Hepatocyte (in vitro differentiated cells): ENCODE measurements around the gene VMP1. TPM values are rescaled to one million over a fixed set of nuclear protein-coding genes. Genes with fewer than 3 reads are reported as not detected.
"Not testable (repeated sequence)": the region's sequence is repeated elsewhere in the genome, so short reads cannot be mapped to it uniquely, and the experiment has no call there.

Source experiments
- DNase-seq: peaks from one replicate; pipeline ENCODE4 v3.0.0-alpha.2; 2016; ENCODE audit warnings: low spot score
- H2AFZ ChIP-seq: fragments of 200-600 bp; sonication (generic); 2 replicates; pipeline ENCODE4 v1.6.0; 2016; ENCODE audit warnings: antibody characterized with exemption, mild to moderate bottlenecking
- H3K27ac ChIP-seq: fragments of 200-600 bp; sonication (generic); 2 replicates; pipeline ENCODE4 v1.5.1; 2016; ENCODE audit warnings: mild to moderate bottlenecking
- H3K27me3 ChIP-seq: fragments of 200-600 bp; sonication (generic); 2 replicates; pipeline ENCODE4 v1.6.1; 2016
- H3K36me3 ChIP-seq: fragments of 200-600 bp; sonication (generic); replicated peaks from 2 replicates; pipeline ENCODE4 v1.5.1; 2016; ENCODE audit warnings: low read depth; ENCODE audit not compliant: insufficient read depth
- H3K4me1 ChIP-seq: fragments of 200-600 bp; sonication (generic); 2 replicates; pipeline ENCODE4 v1.5.1; 2016; ENCODE audit warnings: mild to moderate bottlenecking, moderate library complexity; ENCODE audit not compliant: insufficient read depth
- H3K4me2 ChIP-seq: fragments of 200-600 bp; sonication (generic); 2 replicates; pipeline ENCODE4 v1.6.0; 2016
- H3K4me3 ChIP-seq: fragments of 200-600 bp; sonication (generic); 2 replicates; pipeline ENCODE4 v1.5.1; 2016; ENCODE audit warnings: mild to moderate bottlenecking
- H3K79me2 ChIP-seq: fragments of 200-600 bp; sonication (generic); 2 replicates; pipeline ENCODE4 v1.6.0; 2017; ENCODE audit warnings: mild to moderate bottlenecking
- H3K9me2 ChIP-seq: fragments of 200-600 bp; sonication (generic); replicated peaks from 2 replicates; pipeline ENCODE4 v1.6.0; 2017; ENCODE audit warnings: mild to moderate bottlenecking; ENCODE audit not compliant: insufficient read depth
- H3K9me3 ChIP-seq: fragments of 200-600 bp; sonication (generic); 2 replicates; pipeline ENCODE4 v1.5.1; 2016; ENCODE audit warnings: low read depth, mild to moderate bottlenecking
- H4K20me1 ChIP-seq: fragments of 200-600 bp; sonication (generic); 2 replicates; pipeline ENCODE4 v1.6.0; 2016; ENCODE audit warnings: mild to moderate bottlenecking; ENCODE audit not compliant: insufficient read depth, poor library complexity, severe bottlenecking
- CTCF ChIP-seq: fragments of 200-600 bp; sonication (generic); IDR thresholded peaks from 2 replicates; pipeline ENCODE4 v1.5.1; 2016; ENCODE audit warnings: antibody characterized with exemption, mild to moderate bottlenecking; ENCODE audit not compliant: poor library complexity
- EZH2 ChIP-seq: fragments of 200-600 bp; sonication (generic); IDR thresholded peaks from 2 replicates; pipeline ENCODE4 v1.6.1; 2016; ENCODE audit warnings: antibody characterized with exemption, mild to moderate bottlenecking, borderline replicate concordance
- EZH2phosphoT487 ChIP-seq: fragments of 200-600 bp; sonication (generic); IDR thresholded peaks from one replicate; pipeline ENCODE4 v1.6.1; 2018; ENCODE audit warnings: antibody characterized with exemption, mild to moderate bottlenecking, low read depth, moderate library complexity; ENCODE audit not compliant: unreplicated experiment, severe bottlenecking
- WGBS: methylation state at CpG from one replicate; pipeline ENCODE4 v1.1.6; 2016; ENCODE audit warnings: low lambda C conversion rate; ENCODE audit errors: missing lambda C conversion rate; 5-methylcytosine and 5-hydroxymethylcytosine counted together
- polyA plus RNA-seq: library from polyadenylated mRNA; unstranded; fragments of >200 nt; fragmentation: Nextera tagmentation; extraction: Ambion mirVana; gene quantifications from 2 replicates; pipeline ENCODE4 v1.2.1, GENCODE V29; 2016
- total RNA-seq: library from RNA; depleted of rRNA; stranded (reverse); fragments of >200 nt; gene quantifications from 2 replicates; pipeline ENCODE4 v1.2.3, GENCODE V29; 2014

Gene VMP1
- total and polyA plus RNA-seq, 2 experiments from 2014 or later, result 139 to 479 TPM

- Histone ChIP-seq H3K4me3 (no peak overlapping the region), H3K4me2 (no peak overlapping the region), H3K27me3 (no peaks in the 10 kb centered on the region), H3K9me2 (no peaks in the 10 kb centered on the region), H2AFZ (no peak overlapping the region), H3K36me3 (no peaks in the 10 kb centered on the region), H4K20me1 (no peaks in the 10 kb centered on the region), H3K27ac (no peak overlapping the region), H3K4me1 (no peaks in the 10 kb centered on the region), H3K9me3 (no peaks in the 10 kb centered on the region), H3K79me2 (no peaks in the 10 kb centered on the region)
- 52% methylated on average over 3 of the region's 3 CpGs for WGBS
- TF ChIP-seq EZH2 (no peak), CTCF (no peak), EZH2phosphoT487 (no peak)
- DNase-seq, result no peak
Observed at GRCh38 chr17:59863616-59864015, 156.2 kb downstream of the VMP1 start.

DNA sequence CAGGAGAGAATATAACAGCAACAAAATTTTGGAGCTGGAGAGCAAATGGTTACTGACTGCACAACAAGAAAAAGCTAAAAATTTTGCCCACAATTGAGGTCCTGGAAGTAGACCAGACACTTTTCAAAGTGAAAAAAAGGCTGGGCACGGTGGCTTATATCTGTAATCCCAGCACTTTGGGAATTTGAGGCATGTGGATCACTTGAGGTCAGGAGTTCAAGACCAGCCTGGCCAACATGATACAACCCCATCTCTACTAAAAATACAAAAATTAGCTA lies 162.4 kb downstream of the VMP1 start:
- WGBS, result 45% methylated on average over 1 of the region's 1 CpG
- no peaks in the 10 kb centered on the region for H3K9me3 ChIP-seq
- peak overlapping the region; percentile 53 for H3K27ac ChIP-seq

DNA sequence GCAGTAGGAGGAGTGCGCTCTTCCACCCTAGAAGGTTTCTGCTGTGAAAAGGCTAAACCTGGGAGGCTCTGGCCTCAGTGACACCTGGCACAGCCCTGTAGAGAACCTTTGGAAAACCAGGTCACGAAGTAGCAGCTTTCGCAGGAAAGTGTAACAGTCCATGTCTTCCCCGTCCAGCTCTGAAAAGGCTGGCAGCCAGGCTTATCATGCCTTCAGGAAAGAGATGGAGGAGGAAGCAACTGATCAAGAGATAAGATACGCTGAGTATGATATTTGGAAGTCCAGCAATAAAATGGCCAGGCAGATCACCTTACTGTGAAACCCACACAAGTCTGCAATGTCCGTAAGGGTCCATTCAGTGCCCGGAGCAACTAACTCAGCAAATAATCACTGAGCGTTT lies 163.0 kb downstream of the VMP1 start:
- TF ChIP-seq EZH2, result no peak
- TF ChIP-seq CTCF, result no peak
- no peak for TF ChIP-seq EZH2phosphoT487
- no peaks in the 10 kb centered on the region for H3K9me2 ChIP-seq
- no peaks in the 10 kb centered on the region for H3K9me3 ChIP-seq
- H3K4me3 ChIP-seq, result no peak overlapping the region
- H3K4me2 ChIP-seq, result no peak overlapping the region
- 63% methylated on average over 8 of the region's 8 CpGs for WGBS
- no peak for DNase-seq
- H3K36me3 ChIP-seq, result no peaks in the 10 kb centered on the region
- no peak overlapping the region for H2AFZ ChIP-seq
- no peaks in the 10 kb centered on the region for H3K79me2 ChIP-seq
- no peaks in the 10 kb centered on the region for H3K27me3 ChIP-seq
- H4K20me1 ChIP-seq, result no peaks in the 10 kb centered on the region
- peaks cover 5% of the 10 kb centered on the region for H3K4me1 ChIP-seq
- no peak overlapping the region for H3K27ac ChIP-seq

More for the DNA sequence above, 162.4 kb downstream of the VMP1 start:
- Histone ChIP-seq H4K20me1 (no peaks in the 10 kb centered on the region), H3K27me3 (no peaks in the 10 kb centered on the region), H3K79me2 (no peaks in the 10 kb centered on the region), H3K4me1 (peaks cover 5% of the 10 kb centered on the region), H3K4me2 (no peak overlapping the region), H3K9me2 (no peaks in the 10 kb centered on the region), H3K4me3 (no peak overlapping the region), H3K36me3 (no peaks in the 10 kb centered on the region), H2AFZ (no peak overlapping the region)
- no peak for TF ChIP-seq CTCF
- TF ChIP-seq EZH2, result no peak
- TF ChIP-seq EZH2phosphoT487, result no peak
- no peak for DNase-seq

DNA sequence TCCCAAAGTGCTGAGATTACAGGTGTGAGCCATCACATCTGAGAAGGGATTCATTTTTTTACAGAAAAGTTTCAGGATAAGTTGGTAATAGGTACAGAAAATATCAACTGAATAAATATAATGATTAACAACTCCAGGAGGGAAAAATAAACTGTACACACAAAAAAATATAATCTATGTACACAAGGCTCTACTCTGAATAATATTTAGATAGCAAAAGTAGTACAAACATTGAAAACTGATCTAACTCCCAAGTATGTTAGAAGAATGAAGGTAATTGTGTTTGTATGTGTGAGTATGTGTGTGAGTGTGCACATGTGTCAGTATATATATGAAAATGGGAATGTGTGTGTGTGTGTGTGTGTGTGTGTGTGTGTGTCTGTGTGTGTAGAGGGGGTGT lies 164.9 kb downstream of the VMP1 start:
- no peak for DNase-seq
- Histone ChIP-seq H2AFZ (no peak overlapping the region), H3K27me3 (no peaks in the 10 kb centered on the region), H3K36me3 (no peaks in the 10 kb centered on the region), H3K9me2 (no peaks in the 10 kb centered on the region), H3K4me2 (no peak overlapping the region), H3K79me2 (no peaks in the 10 kb centered on the region), H3K4me3 (no peak overlapping the region), H3K27ac (no peak overlapping the region), H3K4me1 (peaks cover 5% of the 10 kb centered on the region), H3K9me3 (no peaks in the 10 kb centered on the region), H4K20me1 (no peaks in the 10 kb centered on the region)
- no peak for TF ChIP-seq EZH2
- no peak for TF ChIP-seq EZH2phosphoT487
- no peak for TF ChIP-seq CTCF

GRCh38 chr17:59873414-59873813 lies 166.0 kb downstream of the VMP1 start:
- H3K27ac ChIP-seq, H4K20me1 ChIP-seq, H3K79me2 ChIP-seq, H3K4me2 ChIP-seq, H3K4me3 ChIP-seq, H3K36me3 ChIP-seq, H3K9me3 ChIP-seq, H3K9me2 ChIP-seq, H3K4me1 ChIP-seq, H2AFZ ChIP-seq, DNase-seq, H3K27me3 ChIP-seq: not testable (repeated sequence)
- WGBS, result over 99% methylated on average over 8 of the region's 8 CpGs
